Astrocyte of the cerebellum (primary cell): ENCODE measurements around the gene PFKFB3.
"Not testable (repeated sequence)": the region's sequence is repeated elsewhere in the genome, so short reads cannot be mapped to it uniquely, and the experiment has no call there.

Source experiments
- DNase-seq: peaks from one replicate; pipeline ENCODE4 v3.0.0-alpha.2; 2011; ENCODE audit warnings: low read depth
- H3K4me3 ChIP-seq: 2 replicates; pipeline ENCODE4 v1.5.1; 2011; ENCODE audit warnings: mild to moderate bottlenecking, low read depth, low read length, moderate library complexity
- in situ Hi-C: cut with HindIII; loops from 2 replicates; pipeline ENCODE4 v1.10.0; 2017; ENCODE audit warnings: low sequenced_read_pairs
- TF ChIP-seq, protein P1 (sequence below): IDR thresholded peaks from 2 replicates; pipeline ENCODE4 v1.5.1; 2012; ENCODE audit warnings: low read length, low read depth, moderate library complexity, mild to moderate bottlenecking; ENCODE audit errors: missing control alignments

The PFKFB3 gene

DNA sequence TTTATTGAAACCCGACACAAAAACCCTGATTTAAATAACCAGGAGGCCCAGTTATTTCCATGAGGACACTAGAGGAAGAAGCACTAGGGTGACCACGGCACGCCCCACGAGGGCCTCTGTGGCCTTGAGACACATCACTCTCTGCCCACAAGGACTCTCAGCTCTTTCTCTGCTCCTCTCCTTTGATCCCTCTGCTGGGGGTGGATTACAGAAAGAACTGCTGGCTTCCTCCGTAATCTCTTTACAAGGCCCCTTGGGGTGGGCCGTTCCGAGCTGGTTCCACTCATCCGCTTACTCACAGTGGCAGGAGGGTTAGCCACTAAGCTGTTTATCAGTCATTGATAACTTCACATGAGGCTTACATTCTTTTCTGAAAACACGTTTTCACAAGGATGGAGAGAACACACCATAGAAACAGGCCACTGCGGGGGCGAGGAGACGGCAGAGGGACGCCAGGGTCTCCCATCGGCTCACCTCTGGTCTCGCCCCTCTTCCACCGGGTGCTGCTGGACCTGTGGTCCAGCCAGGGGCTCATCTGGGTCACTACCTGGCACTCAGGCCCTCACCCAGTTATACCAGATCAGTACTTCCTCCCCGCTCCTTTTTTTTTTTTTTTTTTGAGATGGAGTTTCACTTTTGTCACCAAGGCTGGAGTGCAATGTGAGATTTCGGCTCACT is 17.6 kb upstream of the PFKFB3 start:
- H3K4me3 ChIP-seq, result no peak overlapping the region
- no peak for DNase-seq
- in situ Hi-C loops, result no loop called here
- TF ChIP-seq, protein P1, sequence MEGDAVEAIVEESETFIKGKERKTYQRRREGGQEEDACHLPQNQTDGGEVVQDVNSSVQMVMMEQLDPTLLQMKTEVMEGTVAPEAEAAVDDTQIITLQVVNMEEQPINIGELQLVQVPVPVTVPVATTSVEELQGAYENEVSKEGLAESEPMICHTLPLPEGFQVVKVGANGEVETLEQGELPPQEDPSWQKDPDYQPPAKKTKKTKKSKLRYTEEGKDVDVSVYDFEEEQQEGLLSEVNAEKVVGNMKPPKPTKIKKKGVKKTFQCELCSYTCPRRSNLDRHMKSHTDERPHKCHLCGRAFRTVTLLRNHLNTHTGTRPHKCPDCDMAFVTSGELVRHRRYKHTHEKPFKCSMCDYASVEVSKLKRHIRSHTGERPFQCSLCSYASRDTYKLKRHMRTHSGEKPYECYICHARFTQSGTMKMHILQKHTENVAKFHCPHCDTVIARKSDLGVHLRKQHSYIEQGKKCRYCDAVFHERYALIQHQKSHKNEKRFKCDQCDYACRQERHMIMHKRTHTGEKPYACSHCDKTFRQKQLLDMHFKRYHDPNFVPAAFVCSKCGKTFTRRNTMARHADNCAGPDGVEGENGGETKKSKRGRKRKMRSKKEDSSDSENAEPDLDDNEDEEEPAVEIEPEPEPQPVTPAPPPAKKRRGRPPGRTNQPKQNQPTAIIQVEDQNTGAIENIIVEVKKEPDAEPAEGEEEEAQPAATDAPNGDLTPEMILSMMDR, result no peak

DNA sequence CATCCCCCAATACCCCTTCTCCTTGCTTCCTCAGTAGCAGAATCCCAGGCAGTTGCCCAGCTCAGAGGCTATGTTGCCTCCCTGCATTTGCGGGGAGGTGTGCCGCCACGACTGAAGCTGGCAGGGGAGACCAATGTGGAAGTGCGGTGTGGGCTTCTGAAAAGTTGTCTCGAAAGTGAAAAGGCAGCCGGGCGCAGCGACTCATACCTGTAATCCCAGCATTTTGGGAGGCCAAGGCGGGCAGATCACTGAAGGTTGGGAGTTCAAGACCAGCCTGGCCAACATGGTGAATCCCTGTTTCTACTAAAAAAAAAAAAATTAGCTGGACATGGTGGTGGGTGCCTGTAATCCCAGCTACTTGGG is 15.9 kb upstream of the PFKFB3 start:
- no peak overlapping the region for H3K4me3 ChIP-seq
- in situ Hi-C loops, result no loop called here
- no peak for DNase-seq
- TF ChIP-seq, protein P1, result no peak

DNA sequence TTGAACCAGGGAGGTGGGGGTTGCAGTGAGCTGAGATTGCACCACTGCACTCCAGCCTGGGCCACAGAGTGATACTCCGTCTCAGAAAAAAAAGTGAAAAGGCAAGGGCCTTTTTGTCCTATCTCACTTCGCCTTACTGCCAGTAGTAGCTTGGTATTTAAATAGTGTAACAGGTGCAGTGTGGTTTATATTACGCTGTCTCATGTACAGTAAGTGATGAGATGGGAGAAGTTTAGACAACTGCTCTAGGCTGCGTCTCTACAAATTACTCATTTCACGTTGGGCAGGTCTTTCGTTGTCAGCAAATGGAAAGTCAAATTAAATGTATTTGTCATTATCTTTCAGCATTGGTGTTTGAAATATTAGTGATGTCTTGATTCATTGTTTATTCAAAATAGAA is 15.5 kb upstream of the PFKFB3 start:
- H3K4me3 ChIP-seq, result no peak overlapping the region
- in situ Hi-C loops, result no loop called here
- TF ChIP-seq, protein P1, result no peak
- DNase-seq, result no peak

DNA sequence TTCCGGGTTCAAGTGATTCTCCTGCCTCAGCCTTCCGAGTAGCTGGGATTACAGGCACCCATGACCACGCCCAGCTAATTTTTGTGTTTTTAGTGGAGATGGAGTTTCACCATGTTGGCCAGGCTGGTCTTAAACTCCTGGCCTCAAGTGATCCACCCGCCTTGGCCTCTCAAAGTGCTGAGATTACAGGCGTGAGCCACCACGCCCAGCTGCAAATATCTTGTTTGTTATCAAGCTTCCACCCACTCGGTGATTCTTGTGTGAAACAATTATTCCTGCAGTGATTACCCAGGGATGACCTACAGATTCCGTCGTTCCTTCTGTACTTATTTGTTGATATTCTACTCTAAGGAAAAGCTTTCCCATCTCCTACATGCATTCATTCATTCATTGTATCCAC is 12.7 kb upstream of the PFKFB3 start:
- DNase-seq, H3K4me3 ChIP-seq: not testable (repeated sequence)
- in situ Hi-C loops, result loop anchor here (5.0 kb wide), 1 partner anchor 43 kb away; no protein-coding TSS in a partner anchor

DNA sequence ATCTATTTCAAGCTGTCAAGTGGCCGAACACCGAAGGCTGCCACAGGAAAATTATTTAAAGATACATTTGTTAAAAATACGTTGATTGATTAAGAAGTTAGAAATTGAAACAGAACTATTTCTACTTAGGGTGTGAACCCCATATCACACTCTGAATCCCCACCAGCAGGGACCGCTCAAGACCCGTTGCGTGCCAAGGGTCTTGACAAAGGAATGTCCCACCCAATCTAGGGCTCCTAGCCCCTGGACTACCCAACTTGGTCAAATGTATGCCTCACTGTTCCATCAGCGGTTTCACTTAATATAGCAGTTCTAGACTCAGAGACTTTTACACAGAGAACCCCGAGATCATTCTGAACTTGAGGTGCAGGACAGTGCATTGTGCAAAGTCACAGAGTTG is 11.6 kb upstream of the PFKFB3 start:
- H3K4me3 ChIP-seq, result no peak overlapping the region
- in situ Hi-C loops, result loop anchor here (5.0 kb wide), 1 partner anchor 44 kb away; no protein-coding TSS in a partner anchor
- DNase-seq, result no peak
- TF ChIP-seq, protein P1, result no peak

DNA sequence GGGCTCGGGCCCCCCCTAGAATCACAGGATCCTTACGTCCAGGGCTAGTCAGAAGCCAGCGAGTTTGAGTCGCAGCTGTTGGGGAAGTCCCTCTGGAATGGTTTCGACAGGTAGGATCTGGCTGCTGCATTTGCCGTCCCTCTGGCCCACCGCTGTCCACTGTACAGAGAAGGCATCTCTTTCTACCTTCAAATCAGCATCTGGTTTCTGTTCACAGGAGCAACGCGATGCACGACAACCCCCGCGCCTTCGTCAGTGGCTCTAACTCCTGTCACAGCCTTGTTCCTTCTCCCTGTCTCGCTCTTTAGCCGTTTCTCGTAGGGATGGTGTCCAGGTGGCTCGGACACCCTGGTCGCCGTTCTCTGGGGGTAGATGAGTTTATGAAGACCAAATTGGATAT is 11.2 kb upstream of the PFKFB3 start:
- H3K4me3 ChIP-seq, result no peak overlapping the region
- TF ChIP-seq, protein P1, result no peak
- DNase-seq, result no peak
- in situ Hi-C loops, result loop anchor here (5.0 kb wide), 1 partner anchor 44 kb away; no protein-coding TSS in a partner anchor

DNA sequence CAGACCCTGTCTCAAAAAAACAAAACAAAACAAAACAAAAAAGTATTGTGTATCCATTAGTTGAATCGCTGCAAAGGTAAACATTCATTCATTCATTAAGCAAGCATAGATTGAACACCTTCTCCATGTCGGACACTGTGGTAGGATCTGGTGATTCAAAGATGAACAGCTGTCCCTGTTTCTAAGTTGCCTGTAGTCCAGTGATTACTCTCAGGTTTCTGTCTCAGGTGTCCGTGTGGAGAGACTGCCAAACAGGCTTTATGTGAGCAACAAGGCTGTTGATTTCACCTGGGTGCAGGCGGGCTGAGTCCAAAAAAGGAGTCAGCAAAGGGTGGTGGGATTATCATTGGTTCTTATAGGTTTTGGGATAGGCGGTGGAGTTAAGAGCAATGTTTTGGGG is 9.4 kb upstream of the PFKFB3 start:
- in situ Hi-C loops, result loop anchor here (5.0 kb wide), 1 partner anchor 46 kb away; no protein-coding TSS in a partner anchor
- DNase-seq, H3K4me3 ChIP-seq: not testable (repeated sequence)
